ENCODE results near the gene STUM. TPM values are rescaled to one million over a fixed set of nuclear protein-coding genes. Genes with fewer than 3 reads are reported as not detected.

Gene STUM
- total RNA-seq, result 38.2 TPM

GRCh38 chr1:226548256-226549093, at the start of gene STUM:
TSS of gene STUM (plus strand) at chr1:226548764. CDS start at chr1:226548905, 141 bp downstream.

Other genes starting within 250 kb of the STUM start
- gene LIN9, start 239.6 kb upstream of the STUM start, total RNA-seq, result 18.2 TPM
- 117 TPM for gene PARP1, start 140.7 kb upstream of the STUM start, total RNA-seq
- gene ITPKB, start 190.5 kb downstream of the STUM start, total RNA-seq, result 4.4 TPM